Gastrocnemius medialis (tissue), 4 donors: ENCODE data around the gene MAPK8IP1.

ENCODE experiments used
- CTCF ChIP-seq, 5 experiments: fragments of 450-650 bp in 3 of 5; fragments of 200-600 bp in 2 of 5; sonication (generic) in 2 of 5; IDR thresholded peaks in 4 of 5; conservative IDR thresholded peaks in 1 of 5; 1 replicate in 4 of 5; 2 replicates in 1 of 5; pipeline ENCODE4 v1.5.1; 2016 to 2019; ENCODE audit warnings: antibody characterized with exemption in 5 of 5, mild to moderate bottlenecking in 3 of 5, moderate library complexity in 3 of 5
- POLR2A ChIP-seq, 2 donors: fragments of 450-650 bp; IDR thresholded peaks; one replicate each; pipeline ENCODE4 v1.6.1; 2017; ENCODE audit warnings: antibody characterized with exemption in 2 of 2, mild to moderate bottlenecking in 2 of 2, moderate library complexity in 2 of 2

- TF ChIP-seq CTCF (IDR thresholded peaks at IDR 0.05 in 4 of 5, conservative IDR thresholded peaks at IDR 0.05 in 1 of 5) (no peak), POLR2A (IDR thresholded peaks at IDR 0.05) (no peak)
Observed at GRCh38 chr11:45857961-45858474, 27.4 kb upstream of the MAPK8IP1 start.
